SK-N-MC (cell line): Measurements from ENCODE around the gene PCBP4.

Experiments used
- EZH2 ChIP-seq: fragments of 200-600 bp; sonication (generic); IDR thresholded peaks from one replicate; pipeline ENCODE4 v1.6.1; 2017; ENCODE audit warnings: antibody characterized with exemption
- POLR2AphosphoS5 ChIP-seq: IDR thresholded peaks from 2 replicates; pipeline ENCODE4 v1.6.1; 2012; ENCODE audit warnings: mild to moderate bottlenecking, low read depth, low read length, borderline replicate concordance

- TF ChIP-seq EZH2 (no peak), POLR2AphosphoS5 (no peak)
Measured at GRCh38 chr3:51969841-51970240, 2.6 kb upstream of the PCBP4 start.
